NCI-H2196 (cell line): ENCODE data around the gene CPN1.

Experiments
- DNase-seq: peaks from one replicate; lab custom pipeline; 2025; ENCODE audit not compliant: unreplicated experiment; lab: John Stamatoyannopoulos, UW

Gene CPN1

DNA sequence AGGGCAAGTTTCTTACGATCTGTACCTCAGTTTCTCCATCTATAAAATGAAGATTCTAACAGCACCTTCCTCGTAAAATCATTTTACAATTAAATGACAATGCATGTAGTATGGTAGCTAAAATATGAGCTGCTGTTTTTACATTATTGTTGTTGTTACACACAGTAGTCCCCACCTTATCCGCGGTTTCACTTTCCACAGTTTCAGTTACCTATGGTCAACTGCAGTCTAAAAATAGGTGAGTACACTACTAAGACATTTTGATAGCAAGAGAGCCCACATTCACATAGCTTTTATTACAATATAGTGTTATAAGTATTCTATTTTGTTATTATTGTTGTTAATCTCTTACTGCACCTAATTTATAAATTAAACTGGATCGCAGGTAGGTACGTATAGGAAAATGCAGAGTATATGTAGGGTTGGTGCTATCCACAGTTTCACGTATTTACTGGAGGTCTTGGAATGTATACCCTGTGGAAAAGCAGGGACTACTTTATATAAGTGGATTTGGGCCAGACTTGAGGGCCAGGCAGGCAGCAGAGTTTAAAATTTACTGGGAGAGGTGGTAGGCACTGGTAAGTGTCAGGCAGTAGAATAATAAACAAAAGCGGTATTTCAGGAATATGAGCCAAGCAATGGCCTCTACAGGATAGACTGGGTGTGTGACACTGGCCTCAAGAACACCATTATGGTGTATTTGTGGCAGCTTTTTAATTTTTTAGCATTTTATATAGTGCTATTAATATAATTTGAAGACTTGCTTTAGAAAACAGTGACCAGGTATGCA, 82.2 kb downstream of the CPN1 start:
- DNase-seq = no peak

DNA sequence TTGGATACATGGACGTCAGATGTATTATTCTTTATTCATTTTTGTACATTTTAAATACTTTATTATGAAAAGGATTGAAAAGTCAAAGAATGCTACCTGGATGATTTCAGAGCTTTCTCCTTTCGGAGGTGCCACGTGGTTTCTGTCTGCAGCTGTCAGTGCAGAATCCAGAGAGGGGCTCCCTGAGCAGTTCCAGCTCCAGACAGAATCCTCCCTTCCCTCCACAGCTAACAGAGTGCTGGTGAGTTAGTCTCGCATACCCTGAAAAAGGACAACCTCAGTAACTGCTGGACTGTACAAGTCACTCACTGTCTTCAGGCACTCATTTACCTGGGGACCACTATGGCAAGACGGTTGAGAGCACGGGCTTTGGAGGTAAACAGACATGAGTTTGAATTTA, 82.8 kb downstream of the CPN1 start:
- no peak for DNase-seq

DNA sequence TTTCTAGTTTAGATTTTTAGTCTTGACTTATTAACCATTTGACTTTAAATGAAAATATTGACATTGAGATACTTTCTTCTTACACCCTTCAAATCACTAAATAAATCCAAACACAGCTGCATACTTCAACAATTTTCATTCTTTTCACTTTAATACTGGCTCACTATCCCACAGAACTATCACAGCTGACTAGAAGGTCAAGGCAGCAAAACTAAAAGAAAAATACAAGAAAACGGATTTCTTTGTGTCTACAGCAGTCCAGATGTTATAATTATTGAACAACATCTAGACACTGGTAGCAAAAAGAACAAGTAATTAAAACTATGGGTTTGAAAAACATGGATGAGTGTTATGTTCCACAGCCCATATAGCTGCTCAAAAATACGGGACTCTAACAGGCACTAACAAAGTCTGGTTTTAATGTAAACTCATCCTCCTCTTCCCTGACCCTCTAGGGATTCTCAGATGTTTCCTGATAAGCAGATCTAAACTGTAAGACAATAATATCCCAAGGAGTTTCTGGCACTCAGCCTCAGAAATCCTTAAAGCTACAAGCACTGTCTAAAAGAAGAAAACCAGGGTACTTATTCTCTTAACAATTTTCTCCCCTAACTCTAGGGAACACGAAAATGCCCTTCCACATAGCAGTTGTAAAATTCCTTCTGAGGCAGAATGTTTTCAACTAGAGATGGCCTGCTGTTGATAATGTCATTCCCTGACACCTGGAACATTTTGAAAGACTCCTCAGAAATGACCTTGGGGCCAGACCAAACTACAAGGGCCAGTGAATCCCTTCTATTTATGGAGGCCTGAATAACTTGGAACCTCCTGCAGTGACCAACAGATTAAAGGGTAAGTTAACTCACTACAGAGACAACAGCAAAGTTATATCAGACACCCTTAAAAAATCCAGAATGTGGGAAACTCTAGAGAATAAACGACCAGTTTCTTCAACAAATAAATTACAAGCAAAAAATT, 84.7 kb downstream of the CPN1 start:
- no peak for DNase-seq

DNA sequence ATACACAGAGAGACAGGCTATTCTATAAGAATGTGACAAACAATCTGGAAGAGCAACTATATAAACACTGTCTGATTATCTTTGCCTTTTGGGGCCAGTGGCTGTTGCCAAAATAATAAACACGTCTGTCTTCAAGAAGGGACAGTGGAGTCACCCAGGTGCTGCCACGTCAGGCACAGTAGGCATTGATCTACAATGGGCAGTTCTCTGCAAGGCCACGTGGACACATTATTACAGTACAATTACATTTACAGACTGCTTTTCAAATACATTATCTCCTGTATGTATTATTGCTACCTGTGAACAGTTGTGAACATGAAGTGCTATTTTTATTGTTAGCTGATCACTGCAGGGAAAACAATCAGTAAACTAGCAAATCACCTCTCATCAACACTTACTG, 86.0 kb downstream of the CPN1 start:
- no peak for DNase-seq

DNA sequence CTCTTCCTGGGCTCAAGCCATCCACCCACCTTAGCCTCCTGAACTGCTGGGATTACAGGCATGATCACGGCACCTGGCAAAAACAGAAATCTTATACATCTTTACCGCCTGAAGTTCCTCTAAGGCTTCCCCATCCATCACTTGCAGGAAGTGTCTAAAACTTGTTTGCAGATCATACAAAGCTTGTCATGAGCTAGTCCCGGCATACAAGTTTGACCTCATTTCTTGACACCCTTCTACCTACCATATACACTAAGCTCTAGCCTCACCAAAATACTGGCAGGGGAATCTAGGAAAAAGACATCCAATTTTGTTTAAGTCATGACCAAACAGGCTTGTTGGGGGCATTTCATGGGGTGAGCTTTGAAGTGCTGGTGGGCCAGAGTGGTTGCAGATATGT, 86.4 kb downstream of the CPN1 start:
- DNase-seq = no peak

DNA sequence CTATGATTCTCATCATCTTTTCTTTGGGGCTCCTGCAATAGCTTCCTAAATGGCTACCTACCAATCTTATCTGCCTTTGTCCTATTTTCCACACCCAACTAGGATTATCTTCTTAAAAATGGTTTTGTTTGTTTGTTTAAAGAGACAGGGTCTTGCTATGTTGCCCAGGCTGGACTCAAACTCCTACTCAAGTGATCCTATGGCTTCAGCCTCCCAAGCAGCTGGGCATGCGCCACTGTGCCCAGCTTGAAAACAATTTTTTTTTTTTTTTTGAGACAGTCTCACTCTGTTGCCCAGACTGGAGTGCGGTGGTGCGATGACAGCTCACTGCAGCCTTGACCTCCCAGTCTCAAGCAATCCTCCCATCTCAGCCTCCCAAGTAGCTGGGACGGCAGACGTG, 86.9 kb downstream of the CPN1 start:
- DNase-seq = no peak

DNA sequence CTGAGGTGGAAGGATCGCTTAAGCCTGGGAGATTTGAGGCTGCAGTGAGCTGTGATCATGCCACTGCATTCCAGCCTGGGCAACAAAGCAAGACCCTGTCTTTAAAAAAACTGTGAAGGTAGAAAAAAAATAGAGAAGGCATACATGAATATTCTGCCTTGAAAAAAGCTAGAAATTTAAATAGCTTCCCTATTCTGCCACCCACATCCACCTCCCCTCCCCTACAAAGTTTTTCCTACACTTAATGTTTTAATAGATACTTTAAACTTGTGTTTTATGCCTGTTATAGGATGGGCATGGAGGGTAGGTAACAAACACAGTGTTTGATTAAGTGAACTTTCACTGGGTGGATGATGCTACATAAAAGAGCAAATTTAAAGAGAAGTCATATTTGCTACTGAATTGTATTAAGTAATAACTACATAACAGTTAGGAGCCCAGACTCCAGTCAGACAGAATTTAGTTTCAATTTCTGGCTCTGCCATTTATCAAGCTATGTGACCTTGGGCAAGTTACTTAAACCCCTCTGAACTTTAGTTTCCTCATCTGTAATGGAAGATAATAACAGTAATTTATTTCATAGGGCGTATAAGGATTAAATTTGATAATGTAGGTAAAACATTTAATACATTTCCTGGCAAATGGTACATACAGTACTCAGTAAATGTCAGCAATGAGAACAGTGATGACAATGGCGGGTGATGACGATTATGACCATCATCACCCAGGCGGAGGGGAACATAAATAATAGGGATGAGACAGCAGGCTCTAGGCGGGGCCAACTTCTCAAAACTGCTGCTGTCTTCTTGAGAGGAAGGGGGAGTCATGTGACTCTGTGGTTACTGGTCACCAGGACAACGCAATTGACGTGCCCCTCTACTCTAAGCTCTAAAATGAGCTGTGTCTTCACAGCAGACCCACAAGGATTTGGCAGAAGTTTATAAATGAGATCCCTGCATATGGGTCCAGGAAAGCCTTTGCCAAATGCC, 87.7 kb downstream of the CPN1 start:
- no peak for DNase-seq
